ENCODE results near the gene NRL.

DNA sequence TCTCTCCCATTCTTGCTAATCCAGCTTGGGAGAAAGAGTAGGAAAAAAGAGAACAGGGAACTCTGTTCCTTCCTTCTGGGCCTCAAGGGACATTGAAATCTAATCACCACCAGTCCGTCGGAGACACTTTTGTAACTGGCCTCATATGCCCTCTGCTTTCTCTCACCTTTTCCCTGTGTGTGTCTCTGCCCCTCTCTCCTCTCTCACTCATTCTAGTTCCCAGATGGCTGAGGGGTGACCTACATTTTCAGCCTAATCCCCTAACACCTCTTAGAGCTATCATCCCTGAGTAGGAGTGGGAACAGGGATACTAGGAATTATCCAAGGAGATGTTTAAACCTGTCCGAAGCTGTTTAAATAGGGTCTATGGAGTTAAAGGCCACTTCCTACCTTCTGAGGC lies 29.5 kb downstream of the NRL start:
- TF ChIP-seq, protein P1, sequence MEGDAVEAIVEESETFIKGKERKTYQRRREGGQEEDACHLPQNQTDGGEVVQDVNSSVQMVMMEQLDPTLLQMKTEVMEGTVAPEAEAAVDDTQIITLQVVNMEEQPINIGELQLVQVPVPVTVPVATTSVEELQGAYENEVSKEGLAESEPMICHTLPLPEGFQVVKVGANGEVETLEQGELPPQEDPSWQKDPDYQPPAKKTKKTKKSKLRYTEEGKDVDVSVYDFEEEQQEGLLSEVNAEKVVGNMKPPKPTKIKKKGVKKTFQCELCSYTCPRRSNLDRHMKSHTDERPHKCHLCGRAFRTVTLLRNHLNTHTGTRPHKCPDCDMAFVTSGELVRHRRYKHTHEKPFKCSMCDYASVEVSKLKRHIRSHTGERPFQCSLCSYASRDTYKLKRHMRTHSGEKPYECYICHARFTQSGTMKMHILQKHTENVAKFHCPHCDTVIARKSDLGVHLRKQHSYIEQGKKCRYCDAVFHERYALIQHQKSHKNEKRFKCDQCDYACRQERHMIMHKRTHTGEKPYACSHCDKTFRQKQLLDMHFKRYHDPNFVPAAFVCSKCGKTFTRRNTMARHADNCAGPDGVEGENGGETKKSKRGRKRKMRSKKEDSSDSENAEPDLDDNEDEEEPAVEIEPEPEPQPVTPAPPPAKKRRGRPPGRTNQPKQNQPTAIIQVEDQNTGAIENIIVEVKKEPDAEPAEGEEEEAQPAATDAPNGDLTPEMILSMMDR (optimal IDR thresholded peaks at IDR 0.05 in 1 of 3, IDR thresholded peaks at IDR 0.05 in 1 of 3, conservative IDR thresholded peaks at IDR 0.05 in 1 of 3; ENCODE audit: extremely low read depth in 1 of 3, insufficient read depth in 2 of 3, low read length in 3 of 3), result no peak
- no peak for TF ChIP-seq EZH2 (IDR thresholded peaks at IDR 0.05; ENCODE audit: low read length)

Data from keratinocyte (primary cell).